Nephron progenitor cell (in vitro differentiated cells): ENCODE results near the gene BCAR3.

Source experiments
- DNase-seq: peaks from one replicate; pipeline ENCODE4 v3.0.0; 2021
- H3K27ac Mint-ChIP-seq: 2 replicates; pipeline ENCODE4 v1.8.0; 2021; ENCODE audit warnings: mild to moderate bottlenecking, moderate library complexity, mixed read lengths
- H3K27me3 Mint-ChIP-seq: 2 replicates; pipeline ENCODE4 v1.8.0; 2021; ENCODE audit warnings: mild to moderate bottlenecking, low read depth, mixed read lengths; ENCODE audit not compliant: poor library complexity
- H3K36me3 Mint-ChIP-seq: 2 replicates; pipeline ENCODE4 v1.8.0; 2021; ENCODE audit warnings: low read depth, mixed read lengths
- H3K4me1 Mint-ChIP-seq: 2 replicates; pipeline ENCODE4 v1.8.0; 2021; ENCODE audit warnings: mixed read lengths
- H3K4me3 Mint-ChIP-seq: 2 replicates; pipeline ENCODE4 v1.8.0; 2021; ENCODE audit warnings: mild to moderate bottlenecking, moderate library complexity, mixed read lengths
- H3K9me3 Mint-ChIP-seq: 2 replicates; pipeline ENCODE4 v1.8.0; 2021; ENCODE audit warnings: mild to moderate bottlenecking, moderate library complexity, mixed read lengths
- CTCF ChIP-seq: fragments of 200-600 bp; sonication (generic); IDR thresholded peaks from 2 replicates; pipeline ENCODE4 v1.5.0; 2021; ENCODE audit warnings: antibody characterized with exemption

BCAR3 gene

DNA sequence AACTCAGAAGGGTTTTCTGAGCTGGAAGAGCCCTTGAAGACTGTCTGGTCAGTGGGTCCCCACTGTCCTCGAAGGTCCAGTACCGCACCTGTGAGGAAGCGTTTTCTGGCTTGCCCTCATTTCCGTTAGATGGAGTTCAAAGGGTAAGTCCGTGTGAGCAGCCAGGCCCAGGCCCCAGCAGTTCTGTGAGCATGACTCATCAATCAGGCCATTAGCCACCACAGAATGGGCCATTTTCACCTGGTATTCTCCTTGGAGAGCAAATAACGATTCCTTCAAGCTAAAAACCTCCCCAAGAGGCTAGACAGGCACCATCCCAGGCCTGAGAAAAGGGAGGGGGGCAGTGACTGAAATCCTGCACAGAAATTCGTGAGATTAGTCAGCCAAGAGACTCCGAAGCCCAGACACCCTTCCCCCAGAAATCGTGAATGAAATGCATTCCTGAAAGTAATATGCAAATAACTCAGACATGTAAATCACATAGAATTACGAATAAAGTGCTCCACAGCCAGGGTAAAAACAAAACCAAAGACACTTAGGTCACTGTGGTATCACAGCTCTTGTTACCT is 66.0 kb downstream of the BCAR3 start:
- no peak for TF ChIP-seq CTCF
- H3K4me1 Mint-ChIP-seq: peaks cover 64% of the 10 kb centered on the region
- peak overlapping the region; percentile 86 for H3K27ac Mint-ChIP-seq
- H3K4me3 Mint-ChIP-seq: no peak overlapping the region
- DNase-seq: no peak
- no peaks in the 10 kb centered on the region for H3K9me3 Mint-ChIP-seq
- H3K27me3 Mint-ChIP-seq: no peaks in the 10 kb centered on the region
- H3K36me3 Mint-ChIP-seq: no peaks in the 10 kb centered on the region

DNA sequence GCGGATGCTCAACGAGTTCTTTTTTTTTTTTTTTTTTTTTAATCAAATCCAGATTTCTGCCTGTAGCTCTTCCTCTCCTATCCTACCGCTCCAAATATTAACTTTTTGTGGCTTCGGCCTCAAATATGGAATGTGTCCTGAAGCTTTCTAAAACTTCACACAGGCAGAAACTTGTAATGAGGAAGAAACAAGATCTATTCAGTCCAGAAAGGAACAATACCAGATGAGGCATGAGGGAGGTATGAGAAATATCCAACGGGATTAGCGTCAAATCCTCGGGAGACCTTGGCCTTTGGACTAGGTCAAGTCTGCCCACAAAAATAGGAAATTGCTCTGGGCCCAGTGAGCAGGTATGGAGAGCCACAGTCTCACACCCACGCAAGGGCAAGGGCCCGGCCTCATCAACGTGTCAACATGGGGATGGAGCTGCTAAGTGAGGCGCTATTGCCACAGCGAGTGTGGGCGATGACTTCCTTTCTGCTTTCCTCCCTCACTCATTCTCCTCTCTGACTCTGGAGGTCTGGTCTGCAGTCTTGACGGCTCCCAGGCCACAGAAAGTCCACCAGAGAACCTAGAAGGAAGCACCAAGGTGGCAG is 66.6 kb downstream of the BCAR3 start:
- Mint-ChIP-seq H3K9me3 (no peaks in the 10 kb centered on the region), H3K27ac (peak overlapping the region; percentile 57), H3K4me3 (no peak overlapping the region), H3K36me3 (no peaks in the 10 kb centered on the region), H3K27me3 (no peaks in the 10 kb centered on the region), H3K4me1 (peaks cover 64% of the 10 kb centered on the region)
- TF ChIP-seq CTCF: no peak
- DNase-seq: no peak

DNA sequence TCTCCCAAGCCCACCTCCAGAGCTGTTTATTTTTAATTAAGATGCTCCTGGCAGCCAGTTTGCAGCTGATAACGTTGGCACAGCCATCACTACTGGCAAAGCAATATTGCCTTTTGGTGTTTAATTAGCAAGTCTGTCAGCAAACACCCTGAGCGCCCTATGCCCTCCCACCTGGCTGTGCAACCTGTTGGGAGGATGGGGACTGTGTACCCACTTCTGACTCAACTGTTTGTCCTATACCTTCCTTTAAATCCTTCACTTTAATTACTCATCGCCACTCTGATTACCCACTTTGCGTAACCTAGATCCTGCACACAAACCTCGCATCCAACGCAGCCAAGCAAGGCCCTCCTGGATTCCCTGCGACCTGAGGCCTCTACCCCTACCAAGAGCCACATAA is 67.1 kb downstream of the BCAR3 start:
- Mint-ChIP-seq H3K9me3 (no peaks in the 10 kb centered on the region), H3K36me3 (no peaks in the 10 kb centered on the region), H3K4me1 (peaks cover 69% of the 10 kb centered on the region), H3K27me3 (peaks cover 3% of the 10 kb centered on the region), H3K4me3 (no peak overlapping the region), H3K27ac (no peak overlapping the region)
- no peak for TF ChIP-seq CTCF
- DNase-seq: no peak

- Mint-ChIP-seq H3K4me1 (peaks cover 75% of the 10 kb centered on the region), H3K27me3 (peaks cover 3% of the 10 kb centered on the region), H3K27ac (peak overlapping the region; percentile 71), H3K9me3 (no peaks in the 10 kb centered on the region), H3K4me3 (no peak overlapping the region), H3K36me3 (no peaks in the 10 kb centered on the region)
- TF ChIP-seq CTCF: no peak
- DNase-seq: no peak
These were observed 67.7 kb downstream of the BCAR3 start for GRCh38 chr1:93613898-93614297.

DNA sequence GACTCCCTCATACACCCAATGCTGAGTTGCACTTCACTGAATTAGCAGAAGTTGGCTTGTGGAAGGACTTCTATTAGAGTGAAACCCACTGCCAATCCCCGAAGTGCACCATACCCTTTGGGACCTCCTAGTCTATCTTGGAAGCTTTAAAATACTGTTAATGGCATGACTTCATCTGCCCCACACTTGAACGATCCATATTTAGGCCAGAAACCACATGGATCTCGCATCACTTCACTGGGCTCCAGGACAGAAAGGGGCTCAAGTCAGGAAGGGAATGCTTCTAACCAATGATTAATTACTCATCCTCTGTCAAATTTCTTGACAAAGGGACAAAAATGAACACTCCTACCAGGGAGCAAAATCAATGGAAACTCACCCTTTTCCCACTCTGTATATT is 69.1 kb downstream of the BCAR3 start:
- peak overlapping the region; percentile 20 for H3K27ac Mint-ChIP-seq

More for the DNA sequence above, 69.1 kb downstream of the BCAR3 start:
- Mint-ChIP-seq H3K27me3 (peaks cover 3% of the 10 kb centered on the region), H3K36me3 (no peaks in the 10 kb centered on the region), H3K4me1 (peaks cover 70% of the 10 kb centered on the region), H3K4me3 (no peak overlapping the region), H3K9me3 (no peaks in the 10 kb centered on the region)
- no peak for DNase-seq
- TF ChIP-seq CTCF: no peak
